Stomach (tissue), 19 donors: ENCODE results near the gene CLEC2D. TPM values are rescaled to one million over a fixed set of nuclear protein-coding genes. Genes with fewer than 3 reads are reported as not detected.

ENCODE experiments used
- DNase-seq, 2 donors: peaks; one replicate each; pipeline versions ENCODE4 v3.0.0 to v3.0.0-alpha.2; 2013 to 2019
- H3K27ac ChIP-seq, 5 donors: fragments of 200-600 bp in 4 of 5; sonication (generic) in 4 of 5; one replicate each; pipeline ENCODE4 v1.5.1; 2013 to 2019; ENCODE audit warnings: mild to moderate bottlenecking in 1 of 5, moderate library complexity in 1 of 5
- H3K27me3 ChIP-seq, 3 donors: fragments of 200-600 bp; sonication (generic); one replicate each; pipeline ENCODE4 v1.5.1; 2017 to 2019; ENCODE audit warnings: mixed run types in 1 of 3
- H3K36me3 ChIP-seq, 4 donors: fragments of 200-600 bp; sonication (generic); 1 replicate in 3 of 4; 2 replicates in 1 of 4; pipeline ENCODE4 v1.5.1; 2016 to 2019
- H3K4me1 ChIP-seq, 4 donors: fragments of 200-600 bp; sonication (generic); one replicate each; pipeline ENCODE4 v1.5.1; 2016 to 2019
- H3K4me3 ChIP-seq, 4 donors: fragments of 200-600 bp; sonication (generic) in 3 of 4; one replicate each; pipeline ENCODE4 v1.5.1; 2016 to 2019; ENCODE audit warnings: mild to moderate bottlenecking in 1 of 4
- H3K9me3 ChIP-seq, 4 donors: fragments of 200-600 bp; sonication (generic); one replicate each; pipeline ENCODE4 v1.5.1; 2016 to 2019
- CTCF ChIP-seq, 7 experiments: fragments of 450-650 bp in 4 of 7; fragments of 200-600 bp in 3 of 7; sonication (generic) in 3 of 7; IDR thresholded peaks; one replicate each; pipeline ENCODE4 v1.5.1; 2016 to 2019; ENCODE audit warnings: antibody characterized with exemption in 7 of 7, control low read depth in 2 of 7, mild to moderate bottlenecking in 1 of 7
- EP300 ChIP-seq: sonication (generic); formaldehyde crosslinking; IDR thresholded peaks from one replicate; pipeline ENCODE4 v1.6.1; 2017; ENCODE audit warnings: antibody characterized with exemption
- POLR2A ChIP-seq, 4 donors: fragments of 450-650 bp; IDR thresholded peaks; one replicate each; pipeline ENCODE4 v1.6.1; 2016; ENCODE audit warnings: antibody characterized with exemption in 4 of 4, control low read depth in 2 of 4, mild to moderate bottlenecking in 1 of 4, moderate library complexity in 1 of 4
- POLR2AphosphoS5 ChIP-seq, 3 donors: sonication (generic); formaldehyde crosslinking; IDR thresholded peaks; one replicate each; pipeline ENCODE4 v1.6.1; 2016; ENCODE audit warnings: antibody characterized with exemption in 3 of 3
- WGBS, 5 donors: extraction: QIAGEN DNeasy Blood & Tissue Kit in 3 of 5; methylation state at CpG; one replicate each; pipeline versions ENCODE4 v1.1.5 to v1.1.7; 2013 to 2018; 5-methylcytosine and 5-hydroxymethylcytosine counted together
- intact Hi-C: fragments of 100-400 bp; cut with DNase I; formaldehyde crosslinking; loops from one replicate; pipeline ENCODE4 v1.15.1; 2023; ENCODE audit warnings: low total_unique reads
- long read RNA-seq, 10 donors: transcript quantifications; one replicate each; lab custom pipeline, GENCODE V29; 2026
- polyA plus RNA-seq, 3 donors: library from polyadenylated mRNA; stranded (reverse); fragments of 200-250 nt; gene quantifications; one replicate each; pipeline ENCODE4 v1.2.3, GENCODE V29; 2013
- total RNA-seq, 5 donors: library from RNA; depleted of rRNA; stranded (reverse); fragments of >200 nt; gene quantifications; one replicate each; pipeline versions ENCODE4 v1.1.0 to v1.2.3, GENCODE V29; 2014 to 2016
- donor health status: healthy with polysubstance abuse.
- donor health status: Bipolar disorder and iron deficiency.
- donor health status: healthy.

CLEC2D gene
- total RNA-seq (10 to 100 TPM in 4 of 5 donors, not detected in 1; 21.1 to 90.2 (median 32.0) TPM), polyA plus RNA-seq (1 to 10 TPM; 2.2 to 6.4 (median 5.1) TPM)
- long read RNA-seq, donor 1, full-length matches to known transcripts, result 1 of 1 reads
- long read RNA-seq, donor 1, partial matches to known transcripts, result 0 of 1 reads
- long read RNA-seq, donor 1, other reads (novel, unspliced or antisense), result 0 of 1 reads
- long read RNA-seq, donor 2, partial matches to known transcripts, result 0 of 1 reads
- long read RNA-seq, donor 2, other reads (novel, unspliced or antisense), result 0 of 1 reads
- long read RNA-seq, donor 3, partial matches to known transcripts, result 0 of 1 reads
- long read RNA-seq, donor 3, other reads (novel, unspliced or antisense), result 0 of 1 reads
- long read RNA-seq, donor 4, result 0 reads
- long read RNA-seq, donor 5, result 0 reads
- long read RNA-seq, donor 6, partial matches to known transcripts, result 0 of 1 reads
- long read RNA-seq, donor 6, other reads (novel, unspliced or antisense), result 0 of 1 reads
- long read RNA-seq, donor 7, partial matches to known transcripts, result 0 of 2 reads
- long read RNA-seq, donor 7, other reads (novel, unspliced or antisense), result 0 of 2 reads
- long read RNA-seq, donor 8, result 0 reads
- long read RNA-seq, donor 9, result 0 reads
- long read RNA-seq, donor 10, result 0 reads

- no peak within 1 kb of the TSS for H3K4me3 ChIP-seq
- H3K4me1 ChIP-seq, result peaks cover 8 to 22% (median 9%) of the 10 kb centered on the region in 4 donors
- DNase-seq, result no peak
- TF ChIP-seq EP300, result no peak
- TF ChIP-seq POLR2A (IDR thresholded peaks at IDR 0.05), result no peak
- no peak for TF ChIP-seq POLR2AphosphoS5 (IDR thresholded peaks at IDR 0.05)
- no peak for TF ChIP-seq CTCF (IDR thresholded peaks at IDR 0.05)
- 77 to 87% (median 81%) methylated on average over 4 of the region's 4 CpGs for WGBS, 5 donors
- peaks cover 0 to 15% (median 12%) of the 10 kb centered on the region in 4 donors for H3K36me3 ChIP-seq
- intact Hi-C loops, result no loop called here
- no peaks in the 10 kb centered on the region for H3K27me3 ChIP-seq
- no peaks in the 10 kb centered on the region for H3K9me3 ChIP-seq
- peak within 1 kb of the TSS in 4 of 5 donors; percentile 21 to 47 (median 39) for H3K27ac ChIP-seq
These were observed at the start of gene CLEC2D for GRCh38 chr12:9669534-9669933. CLEC2D (plus strand) TSS chr12:9669713; CDS start chr12:9669735, 22 bp downstream.

GRCh38 chr12:9625019-9625418 is 44.5 kb upstream of the CLEC2D start:
- 84 to 97% (median 96%) methylated on average over 3 of the region's 3 CpGs for WGBS, 5 donors
- DNase-seq, result no peak
- no peaks in the 10 kb centered on the region for H3K4me1 ChIP-seq
- no peak overlapping the region for H3K4me3 ChIP-seq
- TF ChIP-seq CTCF (IDR thresholded peaks at IDR 0.05) (no peak), POLR2A (IDR thresholded peaks at IDR 0.05) (no peak), EP300 (no peak), POLR2AphosphoS5 (IDR thresholded peaks at IDR 0.05) (no peak)
- intact Hi-C loops, result no loop called here
- no peaks in the 10 kb centered on the region for H3K27me3 ChIP-seq
- H3K36me3 ChIP-seq, result no peaks in the 10 kb centered on the region
- H3K9me3 ChIP-seq, result no peaks in the 10 kb centered on the region
- H3K27ac ChIP-seq, result no peak overlapping the region

- no peaks in the 10 kb centered on the region for H3K36me3 ChIP-seq
- H3K4me3 ChIP-seq, result no peak overlapping the region
- intact Hi-C loops, result no loop called here
- TF ChIP-seq POLR2A (IDR thresholded peaks at IDR 0.05) (no peak), CTCF (IDR thresholded peaks at IDR 0.05) (no peak), POLR2AphosphoS5 (IDR thresholded peaks at IDR 0.05) (no peak), EP300 (no peak)
- H3K4me1 ChIP-seq, result no peaks in the 10 kb centered on the region
- no peak overlapping the region for H3K27ac ChIP-seq
- DNase-seq, result no peak
- no peaks in the 10 kb centered on the region for H3K9me3 ChIP-seq
- no peaks in the 10 kb centered on the region for H3K27me3 ChIP-seq
These were observed 43.2 kb upstream of the CLEC2D start for GRCh38 chr12:9626291-9626690.

- intact Hi-C loops, result no loop called here
- TF ChIP-seq POLR2A (IDR thresholded peaks at IDR 0.05) (no peak), CTCF (IDR thresholded peaks at IDR 0.05) (no peak), POLR2AphosphoS5 (IDR thresholded peaks at IDR 0.05) (no peak), EP300 (no peak)
- no peak for DNase-seq
- H3K4me3 ChIP-seq, result no peak overlapping the region
- no peaks in the 10 kb centered on the region for H3K36me3 ChIP-seq
- no peaks in the 10 kb centered on the region for H3K27me3 ChIP-seq
- H3K27ac ChIP-seq, result no peak overlapping the region
- H3K4me1 ChIP-seq, result no peaks in the 10 kb centered on the region
- WGBS, 5 donors, result 82 to 90% (median 86%) methylated on average over 2 of the region's 2 CpGs
- H3K9me3 ChIP-seq, result no peaks in the 10 kb centered on the region
These were observed 42.7 kb upstream of the CLEC2D start for GRCh38 chr12:9626821-9627220.
